NK-92 treated with Interleukin-12 subunit alpha and Interleukin-12 subunit beta, amount 100 ng/mL, for 24 hours (cell line): ENCODE results near the gene TAT.

Experiments used
- DNase-seq: peaks from one replicate; lab custom pipeline; 2025; lab: John Stamatoyannopoulos, UW

The TAT gene

GRCh38 chr16:71537643-71538042, 39.2 kb downstream of the TAT start:
- DNase-seq = no peak

GRCh38 chr16:71536752-71537499, 40.0 kb downstream of the TAT start:
- DNase-seq = no peak

- DNase-seq = no peak
Measured at GRCh38 chr16:71532366-71532765, 44.5 kb downstream of the TAT start.

GRCh38 chr16:71528863-71529262, 48.0 kb downstream of the TAT start:
- no peak for DNase-seq

- no peak for DNase-seq
Measured at GRCh38 chr16:71528257-71528656, 48.6 kb downstream of the TAT start.

GRCh38 chr16:71526111-71526631, 50.7 kb downstream of the TAT start, which contains the start of gene CHST4:
TSS of gene CHST4 (plus strand) at chr16:71526426. CDS start at chr16:71536678, 10,252 bp downstream.
- no peak for DNase-seq

- DNase-seq = no peak
Measured at GRCh38 chr16:71524566-71525553, 52.0 kb downstream of the TAT start.

GRCh38 chr16:71520550-71520949, 56.3 kb downstream of the TAT start:
- no peak for DNase-seq
